Smooth muscle cell (in vitro differentiated cells): ENCODE data around the gene HDGF. TPM values are rescaled to one million over a fixed set of nuclear protein-coding genes. Genes with fewer than 3 reads are reported as not detected.

Experiments
- DNase-seq: peaks from one replicate; lab custom pipeline; 2025; ENCODE audit not compliant: unreplicated experiment; lab: John Stamatoyannopoulos, UW
- H2AFZ ChIP-seq: fragments of 200-600 bp; sonication (generic); 2 replicates; pipeline ENCODE4 v1.6.0; 2016; ENCODE audit warnings: antibody characterized with exemption, low read depth, mild to moderate bottlenecking
- H3F3A ChIP-seq: fragments of 200-600 bp; sonication (generic); 2 replicates; pipeline ENCODE4 v1.6.0; 2017; ENCODE audit warnings: antibody characterized with exemption, low read depth
- H3K27ac ChIP-seq: fragments of 200-600 bp; sonication (generic); 2 replicates; pipeline ENCODE4 v1.5.1; 2016; ENCODE audit warnings: low read depth, mild to moderate bottlenecking
- H3K27me3 ChIP-seq: fragments of 200-600 bp; sonication (generic); 2 replicates; pipeline ENCODE4 v1.6.1; 2016; ENCODE audit warnings: low read depth, mild to moderate bottlenecking
- H3K36me3 ChIP-seq: fragments of 200-600 bp; sonication (generic); 2 replicates; pipeline ENCODE4 v1.5.1; 2016; ENCODE audit warnings: low read depth
- H3K4me1 ChIP-seq: fragments of 200-600 bp; sonication (generic); 2 replicates; pipeline ENCODE4 v1.5.1; 2016; ENCODE audit warnings: low read depth
- H3K4me2 ChIP-seq: fragments of 200-600 bp; sonication (generic); 2 replicates; pipeline ENCODE4 v1.6.0; 2016; ENCODE audit warnings: mild to moderate bottlenecking
- H3K4me3 ChIP-seq: fragments of 200-600 bp; sonication (generic); 2 replicates; pipeline ENCODE4 v1.5.1; 2016; ENCODE audit warnings: mild to moderate bottlenecking
- H3K79me2 ChIP-seq: fragments of 200-600 bp; sonication (generic); 2 replicates; pipeline ENCODE4 v1.6.0; 2016; ENCODE audit warnings: low read depth, mild to moderate bottlenecking
- H3K9ac ChIP-seq: fragments of 200-600 bp; sonication (generic); 2 replicates; pipeline ENCODE4 v1.6.0; 2016; ENCODE audit warnings: low read depth
- H3K9me3 ChIP-seq: fragments of 200-600 bp; sonication (generic); replicated peaks from 2 replicates; pipeline ENCODE4 v1.5.1; 2016; ENCODE audit warnings: low read depth
- H4K20me1 ChIP-seq: fragments of 200-600 bp; sonication (generic); 2 replicates; pipeline ENCODE4 v1.6.0; 2016; ENCODE audit warnings: low read depth
- CTCF ChIP-seq: fragments of 200-600 bp; sonication (generic); IDR thresholded peaks from 2 replicates; pipeline ENCODE4 v1.5.1; 2017; ENCODE audit warnings: borderline replicate concordance, mild to moderate bottlenecking, antibody characterized with exemption; ENCODE audit not compliant: insufficient read depth, poor library complexity, severe bottlenecking
- WGBS: methylation state at CpG from one replicate; pipeline ENCODE4 v1.1.7; 2016; ENCODE audit warnings: low lambda C conversion rate; 5-methylcytosine and 5-hydroxymethylcytosine counted together
- polyA plus RNA-seq: library from polyadenylated mRNA; unstranded; fragments of >200 nt; fragmentation: Nextera tagmentation; extraction: Ambion mirVana; gene quantifications from 2 replicates; pipeline ENCODE4 v1.2.1, GENCODE V29; 2016
- total RNA-seq: library from RNA; depleted of rRNA; stranded (reverse); fragments of >200 nt; gene quantifications from 2 replicates; pipeline ENCODE4 v1.2.3, GENCODE V29; 2014

HDGF gene
- total and polyA plus RNA-seq, 2 experiments from 2014 or later, result 88.4 to 109 TPM

GRCh38 chr1:156749419-156750118, 1.9 kb downstream of the HDGF start:
- Histone ChIP-seq H3K4me3 (peak overlapping the region; percentile 75), H3K9me3 (no peaks in the 10 kb centered on the region), H3K27ac (peak overlapping the region; percentile 100), H4K20me1 (no peaks in the 10 kb centered on the region), H3K9ac (peak overlapping the region; percentile 100), H3K79me2 (peaks cover 66% of the 10 kb centered on the region), H3K36me3 (no peaks in the 10 kb centered on the region), H2AFZ (no peak overlapping the region), H3K4me2 (peak overlapping the region; percentile 97), H3F3A (peaks cover 6% of the 10 kb centered on the region), H3K27me3 (no peaks in the 10 kb centered on the region), H3K4me1 (peaks cover 50% of the 10 kb centered on the region)
- TF ChIP-seq CTCF, result no peak
- no peak for DNase-seq
- WGBS, result 62% methylated on average over 8 of the region's 8 CpGs

- no peaks in the 10 kb centered on the region for H3K36me3 ChIP-seq
- peaks cover 50% of the 10 kb centered on the region for H3K4me1 ChIP-seq
- peaks cover 6% of the 10 kb centered on the region for H3F3A ChIP-seq
- no peaks in the 10 kb centered on the region for H4K20me1 ChIP-seq
- no peaks in the 10 kb centered on the region for H3K27me3 ChIP-seq
- H3K9me3 ChIP-seq, result no peaks in the 10 kb centered on the region
- peak overlapping the region; percentile 75 for H3K4me3 ChIP-seq
- WGBS, result 34% methylated on average over 9 of the region's 9 CpGs
- peak overlapping the region; percentile 100 for H3K27ac ChIP-seq
- H3K79me2 ChIP-seq, result peaks cover 66% of the 10 kb centered on the region
- peak overlapping the region; percentile 97 for H3K4me2 ChIP-seq
- DNase-seq, result no peak
- H3K9ac ChIP-seq, result peak overlapping the region; percentile 100
- TF ChIP-seq CTCF, result no peak
- H2AFZ ChIP-seq, result no peak overlapping the region
These were observed 2.6 kb downstream of the HDGF start for GRCh38 chr1:156748670-156749418.

- Histone ChIP-seq H4K20me1 (no peaks in the 10 kb centered on the region), H3K4me2 (peak overlapping the region; percentile 97), H3K4me3 (peak overlapping the region; percentile 75), H3K9me3 (no peaks in the 10 kb centered on the region), H2AFZ (no peak overlapping the region), H3K4me1 (peaks cover 49% of the 10 kb centered on the region), H3K27me3 (no peaks in the 10 kb centered on the region), H3K36me3 (no peaks in the 10 kb centered on the region), H3K79me2 (peaks cover 66% of the 10 kb centered on the region), H3F3A (peaks cover 7% of the 10 kb centered on the region), H3K27ac (peak overlapping the region; percentile 100), H3K9ac (peak overlapping the region; percentile 100)
- no peak for DNase-seq
- TF ChIP-seq CTCF, result no peak
- WGBS, result 42% methylated on average over 8 of the region's 8 CpGs
These were observed 3.5 kb downstream of the HDGF start for GRCh38 chr1:156747742-156748669.
